ENCODE results near the gene TPSG1.

The TPSG1 gene

GRCh38 chr16:1182950-1183907, 41.8 kb downstream of the TPSG1 start:
- FAIRE-seq: no peak
- TF ChIP-seq, protein P1, sequence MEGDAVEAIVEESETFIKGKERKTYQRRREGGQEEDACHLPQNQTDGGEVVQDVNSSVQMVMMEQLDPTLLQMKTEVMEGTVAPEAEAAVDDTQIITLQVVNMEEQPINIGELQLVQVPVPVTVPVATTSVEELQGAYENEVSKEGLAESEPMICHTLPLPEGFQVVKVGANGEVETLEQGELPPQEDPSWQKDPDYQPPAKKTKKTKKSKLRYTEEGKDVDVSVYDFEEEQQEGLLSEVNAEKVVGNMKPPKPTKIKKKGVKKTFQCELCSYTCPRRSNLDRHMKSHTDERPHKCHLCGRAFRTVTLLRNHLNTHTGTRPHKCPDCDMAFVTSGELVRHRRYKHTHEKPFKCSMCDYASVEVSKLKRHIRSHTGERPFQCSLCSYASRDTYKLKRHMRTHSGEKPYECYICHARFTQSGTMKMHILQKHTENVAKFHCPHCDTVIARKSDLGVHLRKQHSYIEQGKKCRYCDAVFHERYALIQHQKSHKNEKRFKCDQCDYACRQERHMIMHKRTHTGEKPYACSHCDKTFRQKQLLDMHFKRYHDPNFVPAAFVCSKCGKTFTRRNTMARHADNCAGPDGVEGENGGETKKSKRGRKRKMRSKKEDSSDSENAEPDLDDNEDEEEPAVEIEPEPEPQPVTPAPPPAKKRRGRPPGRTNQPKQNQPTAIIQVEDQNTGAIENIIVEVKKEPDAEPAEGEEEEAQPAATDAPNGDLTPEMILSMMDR (IDR thresholded peaks at IDR 0.05; ENCODE audit: insufficient read depth, missing control alignments): no peak
- peak; percentile 62 for DNase-seq (ENCODE audit: insufficient read length, low spot score)

GRCh38 chr16:1182316-1182671, 42.8 kb downstream of the TPSG1 start:
- TF ChIP-seq, protein P1 (IDR thresholded peaks at IDR 0.05; ENCODE audit: insufficient read depth, missing control alignments): no peak
- DNase-seq (ENCODE audit: insufficient read length, low spot score) (no peak), FAIRE-seq (no peak)

DNA sequence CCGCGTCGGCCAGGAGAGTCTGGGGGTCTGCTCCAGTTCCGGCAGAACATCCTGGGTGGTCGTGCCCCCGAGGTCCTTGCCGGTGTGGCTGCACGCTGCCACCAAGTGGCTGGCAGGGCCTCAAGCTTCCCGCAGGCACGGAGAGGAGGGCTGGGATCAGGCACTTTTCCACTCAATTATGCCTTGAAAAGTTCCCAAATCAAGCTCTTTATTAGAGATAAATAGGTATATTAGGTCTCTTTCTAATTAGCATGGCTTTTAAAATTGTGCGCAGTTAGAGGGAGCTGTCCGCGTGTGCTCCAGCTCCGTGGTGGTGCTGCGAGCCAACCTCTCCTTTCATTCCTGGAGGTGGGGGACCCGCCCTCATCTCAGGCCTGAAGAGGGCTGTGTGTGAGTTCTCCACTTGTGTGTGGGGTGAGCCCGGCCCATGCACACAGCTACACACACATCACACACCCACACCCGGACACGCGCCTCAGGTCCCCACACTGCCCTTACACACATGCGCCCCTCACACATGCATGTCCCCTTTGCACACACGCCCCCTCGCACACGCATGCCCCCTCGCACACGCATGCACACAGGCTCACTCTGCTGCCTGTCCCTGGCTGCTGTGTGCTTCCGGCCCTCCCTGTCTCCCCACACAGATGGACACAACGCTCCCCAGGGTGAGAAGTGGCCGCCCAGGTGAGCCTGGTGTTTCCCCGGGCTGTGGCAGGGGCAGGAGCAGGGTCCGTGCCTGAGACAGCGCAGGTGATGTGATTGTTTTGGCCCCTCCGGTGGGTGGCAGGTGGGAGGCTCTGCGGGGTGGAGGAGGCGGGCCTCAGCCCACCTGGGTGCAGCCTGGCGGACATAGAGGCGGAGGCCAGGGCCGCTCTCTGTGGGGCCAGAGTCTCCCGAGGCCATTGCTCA, 43.4 kb downstream of the TPSG1 start:
- TF ChIP-seq, protein P1 (IDR thresholded peaks at IDR 0.05; ENCODE audit: insufficient read depth, missing control alignments): no peak
- FAIRE-seq: no peak
- DNase-seq (ENCODE audit: insufficient read length, low spot score): no peak

- FAIRE-seq: no peak
- DNase-seq (ENCODE audit: insufficient read length, low spot score): no peak
- TF ChIP-seq, protein P1 (IDR thresholded peaks at IDR 0.05; ENCODE audit: insufficient read depth, missing control alignments): no peak
Observed at GRCh38 chr16:1180549-1181403, 44.3 kb downstream of the TPSG1 start.

GRCh38 chr16:1178295-1178910, 46.7 kb downstream of the TPSG1 start:
- TF ChIP-seq, protein P1 (IDR thresholded peaks at IDR 0.05; ENCODE audit: insufficient read depth, missing control alignments): no peak
- FAIRE-seq (no peak), DNase-seq (ENCODE audit: insufficient read length, low spot score) (no peak)

- no peak for FAIRE-seq
- TF ChIP-seq, protein P1 (IDR thresholded peaks at IDR 0.05; ENCODE audit: insufficient read depth, missing control alignments): no peak
- DNase-seq (ENCODE audit: insufficient read length, low spot score): no peak
Observed at GRCh38 chr16:1177750-1178149, 47.3 kb downstream of the TPSG1 start.

Data from D721Med (cell line).